ENCODE measurements around the gene NXNL1. TPM values are rescaled to one million over a fixed set of nuclear protein-coding genes. Genes with fewer than 3 reads are reported as not detected.
"Not testable (repeated sequence)": the region's sequence is repeated elsewhere in the genome, so short reads cannot be mapped to it uniquely, and the experiment has no call there.

NXNL1 gene
- total RNA-seq, 4 donors from 2014 or later = not detected

GRCh38 chr19:17481986-17482385, 21.3 kb upstream of the NXNL1 start:
- H3K4me3 ChIP-seq = no peak overlapping the region
- no peak for DNase-seq (ENCODE audit: extremely low spot score)
- WGBS = 90% methylated on average over 13 of the region's 13 CpGs
- no peak for TF ChIP-seq POLR2A (IDR thresholded peaks at IDR 0.05; ENCODE audit: low read depth)
- TF ChIP-seq EP300 (IDR thresholded peaks at IDR 0.05) = no peak
- TF ChIP-seq POLR2AphosphoS5 (IDR thresholded peaks at IDR 0.05) = no peak
- no peak for TF ChIP-seq CTCF (IDR thresholded peaks at IDR 0.05)
- peaks cover 9 to 20% (median 16%) of the 10 kb centered on the region in 4 donors for H3K4me1 ChIP-seq
- peaks cover 0 to 19% (median 10%) of the 10 kb centered on the region in 4 donors for H3K36me3 ChIP-seq
- H3K27ac ChIP-seq (replicated peaks in 1 of 4) = no peak overlapping the region
- intact Hi-C loops (cut with DNase I) = no loop called here
- no peaks in the 10 kb centered on the region for H3K9me3 ChIP-seq
- H3K27me3 ChIP-seq = no peaks in the 10 kb centered on the region

- H3K4me3 ChIP-seq = no peak overlapping the region
- peak overlapping the region in 2 of 4 donors; percentile 46 to 54 for H3K27ac ChIP-seq (replicated peaks in 1 of 4)
- TF ChIP-seq CTCF (IDR thresholded peaks at IDR 0.05) (no peak), POLR2A (IDR thresholded peaks at IDR 0.05; ENCODE audit: low read depth) (no peak), EP300 (IDR thresholded peaks at IDR 0.05) (no peak), POLR2AphosphoS5 (IDR thresholded peaks at IDR 0.05) (no peak)
- 53% methylated on average over 6 of the region's 6 CpGs for WGBS
- no peaks in the 10 kb centered on the region for H3K9me3 ChIP-seq
- intact Hi-C loops (cut with DNase I) = no loop called here
- no peaks in the 10 kb centered on the region for H3K27me3 ChIP-seq
- H3K4me1 ChIP-seq = peaks cover 24 to 37% (median 33%) of the 10 kb centered on the region in 4 donors
- DNase-seq (ENCODE audit: extremely low spot score) = no peak
- no peaks in the 10 kb centered on the region for H3K36me3 ChIP-seq
These were observed 18.6 kb upstream of the NXNL1 start for GRCh38 chr19:17479325-17479791.

DNA sequence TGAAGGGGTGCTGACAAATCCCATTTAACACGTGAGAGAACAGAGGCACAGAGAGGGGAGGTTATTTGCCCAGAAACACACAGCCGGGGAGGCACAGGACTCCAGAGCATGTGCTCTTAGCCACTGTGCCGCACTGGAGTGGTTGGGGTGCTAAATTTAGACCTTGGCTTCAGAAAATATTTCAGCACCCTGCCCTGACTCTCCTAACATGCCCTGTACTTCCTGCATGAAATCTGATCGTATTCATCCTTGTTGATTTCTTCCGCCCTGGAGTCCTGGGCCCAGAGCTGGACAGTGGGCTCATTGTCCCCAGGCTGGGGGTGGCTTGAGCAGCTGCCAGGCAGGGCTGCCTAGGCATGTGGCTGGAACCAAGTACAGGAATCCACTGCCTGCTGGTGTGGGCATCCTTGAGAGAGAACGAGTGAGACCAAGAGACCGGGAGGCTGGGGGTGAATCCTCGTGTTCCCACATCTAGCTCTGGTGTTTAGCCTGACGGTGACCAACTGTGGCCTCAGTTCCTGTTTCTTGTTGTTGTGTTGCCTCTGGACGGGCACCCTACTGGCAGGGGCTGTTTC, 14.9 kb upstream of the NXNL1 start:
- WGBS = 44% methylated on average over 9 of the region's 10 CpGs
- Histone ChIP-seq H3K27me3 (no peaks in the 10 kb centered on the region), H3K36me3 (peaks cover 0 to 4% (median 0%) of the 10 kb centered on the region in 4 donors), H3K9me3 (no peaks in the 10 kb centered on the region), H3K27ac (replicated peaks in 1 of 4) (peak overlapping the region; percentile 45 to 69 (median 54)), H3K4me1 (peaks cover 24 to 52% (median 42%) of the 10 kb centered on the region in 4 donors), H3K4me3 (no peak overlapping the region)
- intact Hi-C loops (cut with DNase I) = no loop called here
- TF ChIP-seq CTCF (IDR thresholded peaks at IDR 0.05) (no peak), POLR2AphosphoS5 (IDR thresholded peaks at IDR 0.05) (peak; percentile 17 to 38)
- no peak for DNase-seq (ENCODE audit: extremely low spot score)

GRCh38 chr19:17475011-17475540, 14.3 kb upstream of the NXNL1 start:
- intact Hi-C loops (cut with DNase I); DNase-seq (ENCODE audit: extremely low spot score); H3K36me3 ChIP-seq; H3K27me3 ChIP-seq; H3K4me3 ChIP-seq; H3K9me3 ChIP-seq: not testable (repeated sequence)
- H3K4me1 ChIP-seq = peaks cover 24 to 55% (median 40%) of the 10 kb centered on the region in 4 donors
- peak overlapping the region; percentile 45 to 69 (median 54) for H3K27ac ChIP-seq (replicated peaks in 1 of 4)
- 85% methylated on average over 4 of the region's 6 CpGs for WGBS

GRCh38 chr19:17473041-17473440, 12.3 kb upstream of the NXNL1 start:
- Histone ChIP-seq H3K4me3 (no peak overlapping the region), H3K4me1 (peaks cover 36 to 67% (median 47%) of the 10 kb centered on the region in 4 donors), H3K9me3 (no peaks in the 10 kb centered on the region), H3K36me3 (peaks cover 0 to 4% (median 0%) of the 10 kb centered on the region in 4 donors), H3K27ac (replicated peaks in 1 of 4) (peak overlapping the region in 1 of 4 donors; percentile 33), H3K27me3 (no peaks in the 10 kb centered on the region)
- no peak for TF ChIP-seq EP300 (IDR thresholded peaks at IDR 0.05)
- TF ChIP-seq POLR2A (IDR thresholded peaks at IDR 0.05; ENCODE audit: low read depth) = no peak
- no peak for TF ChIP-seq CTCF (IDR thresholded peaks at IDR 0.05)
- no peak for TF ChIP-seq POLR2AphosphoS5 (IDR thresholded peaks at IDR 0.05)
- 79% methylated on average over 9 of the region's 9 CpGs for WGBS
- intact Hi-C loops (cut with DNase I) = no loop called here
- DNase-seq (ENCODE audit: extremely low spot score) = no peak
